Testis (tissue), 3 donors: ENCODE measurements around the gene CCDC192. TPM values are rescaled to one million over a fixed set of nuclear protein-coding genes. Genes with fewer than 3 reads are reported as not detected.

Experiments
- DNase-seq: peaks from one replicate; pipeline ENCODE4 v3.0.0-alpha.2; 2019
- H3K27ac ChIP-seq, 2 donors: fragments of 200-600 bp; sonication (generic); one replicate each; pipeline ENCODE4 v1.5.1; 2019
- H3K27me3 ChIP-seq: fragments of 200-600 bp; sonication (generic); one replicate; pipeline ENCODE4 v1.5.1; 2019
- H3K36me3 ChIP-seq: fragments of 200-600 bp; sonication (generic); one replicate; pipeline ENCODE4 v1.5.1; 2017; ENCODE audit warnings: low read depth; ENCODE audit errors: missing control alignments
- H3K4me1 ChIP-seq: fragments of 200-600 bp; sonication (generic); one replicate; pipeline ENCODE4 v1.5.1; 2019
- H3K4me3 ChIP-seq, 2 donors: fragments of 200-600 bp; sonication (generic); one replicate each; pipeline ENCODE4 v1.5.1; 2017 to 2019
- H3K9me3 ChIP-seq: fragments of 200-600 bp; sonication (generic); one replicate; pipeline ENCODE4 v1.5.1; 2017
- CTCF ChIP-seq, 3 experiments: fragments of 450-650 bp in 2 of 3; fragments of 200-600 bp in 1 of 3; sonication (generic) in 1 of 3; IDR thresholded peaks; one replicate each; pipeline ENCODE4 v1.5.1; 2016 to 2019; ENCODE audit warnings: antibody characterized with exemption in 3 of 3, mild to moderate bottlenecking in 2 of 3, moderate library complexity in 1 of 3
- POLR2A ChIP-seq: fragments of 450-650 bp; IDR thresholded peaks from one replicate; pipeline ENCODE4 v1.6.1; 2017; ENCODE audit warnings: antibody characterized with exemption, mild to moderate bottlenecking, moderate library complexity
- WGBS, 2 donors: methylation state at CpG; one replicate each; pipeline ENCODE4 v1.1.5; 2018; 5-methylcytosine and 5-hydroxymethylcytosine counted together
- intact Hi-C: fragments of 100-400 bp; cut with DNase I; formaldehyde crosslinking; loops from one replicate; pipeline ENCODE4 v1.15.1; 2023; ENCODE audit warnings: low total_unique reads
- polyA plus RNA-seq: library from polyadenylated mRNA; stranded (reverse); fragments of 350-450 nt; fragmentation: Illumina TruSeq; extraction: RNeasy Lipid Tissue Mini Kit (QIAGEN cat#74804); gene quantifications from one replicate; pipeline ENCODE4 v1.2.3, GENCODE V29; 2014; ENCODE audit warnings: low read depth, low replicate concordance; ENCODE audit not compliant: insufficient read depth
- total RNA-seq, 2 donors: library from RNA; depleted of rRNA; stranded (reverse); fragments of >200 nt; gene quantifications; one replicate each; pipeline ENCODE4 v1.2.3, GENCODE V29; 2016

The CCDC192 gene
- total and polyA plus RNA-seq, 3 donors from 2014 or later = 7.8 to 22.6 (median 12.9) TPM

- no peak for TF ChIP-seq CTCF (IDR thresholded peaks at IDR 0.05)
- no peak for TF ChIP-seq POLR2A
- Histone ChIP-seq H3K36me3 (no peaks in the 10 kb centered on the region), H3K9me3 (no peaks in the 10 kb centered on the region), H3K27ac (no peak overlapping the region), H3K27me3 (no peaks in the 10 kb centered on the region), H3K4me3 (no peak overlapping the region), H3K4me1 (no peaks in the 10 kb centered on the region)
- intact Hi-C loops = no loop called here
- WGBS, 2 donors = 71 to 84% methylated on average over 1 of the region's 1 CpG
- no peak for DNase-seq
Observed at GRCh38 chr5:127909821-127910220, 206.6 kb downstream of the CCDC192 start.

DNA sequence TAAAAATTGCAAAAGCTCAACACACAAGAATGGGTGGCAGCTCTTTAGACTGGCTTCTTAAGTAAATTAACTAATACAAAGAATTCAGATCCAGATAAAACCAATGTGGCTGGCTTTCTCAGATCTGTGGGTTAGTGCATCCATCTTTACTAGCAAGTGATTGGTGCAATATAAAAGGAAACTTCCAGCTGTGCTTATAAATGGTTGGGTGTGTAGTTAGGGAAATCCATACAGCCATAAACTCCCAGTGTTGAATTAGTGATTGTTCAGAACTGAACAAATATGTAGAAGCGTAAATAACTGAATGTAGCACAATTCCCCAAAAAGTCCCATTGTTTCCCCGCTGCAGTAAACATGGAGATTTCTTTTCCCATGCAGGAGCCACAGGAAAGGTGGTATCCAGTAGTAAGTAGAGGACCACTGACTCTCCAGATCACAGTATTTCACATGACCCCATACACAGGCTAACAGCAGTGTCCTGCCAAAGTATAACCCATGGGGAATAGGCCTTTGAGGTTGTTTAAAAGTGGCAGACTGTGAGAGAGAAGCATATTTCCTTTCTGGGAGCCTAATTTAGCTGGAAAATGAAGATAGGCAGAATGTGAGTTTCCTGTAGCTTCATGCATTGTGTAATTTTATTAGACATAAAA is 207.2 kb downstream of the CCDC192 start:
- no peaks in the 10 kb centered on the region for H3K27me3 ChIP-seq
- no peaks in the 10 kb centered on the region for H3K9me3 ChIP-seq
- no peaks in the 10 kb centered on the region for H3K36me3 ChIP-seq
- TF ChIP-seq CTCF (IDR thresholded peaks at IDR 0.05) (no peak), POLR2A (no peak)
- WGBS, 2 donors = 91 to 94% methylated on average over 2 of the region's 2 CpGs
- intact Hi-C loops = no loop called here
- H3K4me1 ChIP-seq = no peaks in the 10 kb centered on the region
- no peak overlapping the region for H3K4me3 ChIP-seq
- no peak for DNase-seq
- no peak overlapping the region for H3K27ac ChIP-seq

GRCh38 chr5:127911619-127912018 is 208.4 kb downstream of the CCDC192 start:
- intact Hi-C loops = no loop called here
- no peak overlapping the region for H3K4me3 ChIP-seq
- 81 to 88% methylated on average over 2 of the region's 2 CpGs for WGBS, 2 donors

GRCh38 chr5:127912411-127912810 is 209.2 kb downstream of the CCDC192 start:
- H3K27ac ChIP-seq = no peak overlapping the region
- H3K36me3 ChIP-seq = no peaks in the 10 kb centered on the region
- H3K4me1 ChIP-seq = peaks cover 7% of the 10 kb centered on the region
- H3K4me3 ChIP-seq = no peak overlapping the region
- no peaks in the 10 kb centered on the region for H3K27me3 ChIP-seq
- H3K9me3 ChIP-seq = no peaks in the 10 kb centered on the region
- no peak for TF ChIP-seq POLR2A
- TF ChIP-seq CTCF (IDR thresholded peaks at IDR 0.05) = no peak
- DNase-seq = no peak
- intact Hi-C loops = no loop called here
- WGBS, 2 donors = 81 to 86% methylated on average over 3 of the region's 3 CpGs

More at GRCh38 chr5:127911619-127912018, 208.4 kb downstream of the CCDC192 start:
- H3K36me3 ChIP-seq = no peaks in the 10 kb centered on the region
- TF ChIP-seq POLR2A = no peak
- no peak for TF ChIP-seq CTCF (IDR thresholded peaks at IDR 0.05)
- H3K27ac ChIP-seq = no peak overlapping the region
- DNase-seq = no peak
- H3K9me3 ChIP-seq = no peaks in the 10 kb centered on the region
- H3K27me3 ChIP-seq = no peaks in the 10 kb centered on the region
- peaks cover under 1% of the 10 kb centered on the region for H3K4me1 ChIP-seq
